ENCODE data around the gene EMC8.
"Not testable (repeated sequence)": the region's sequence is repeated elsewhere in the genome, so short reads cannot be mapped to it uniquely, and the experiment has no call there.

EMC8 gene

GRCh38 chr16:85812811-85813700 lies 13.7 kb upstream of the EMC8 start:
- no peak for DNase-seq (ENCODE audit: low spot score)

GRCh38 chr16:85812031-85812807 lies 12.9 kb upstream of the EMC8 start:
- no peak for DNase-seq (ENCODE audit: low spot score)

GRCh38 chr16:85810742-85811115 lies 11.4 kb upstream of the EMC8 start:
- no peak for DNase-seq (ENCODE audit: low spot score)

- DNase-seq (ENCODE audit: low spot score), result no peak
Observed at GRCh38 chr16:85810097-85810741, 10.9 kb upstream of the EMC8 start.

- DNase-seq (ENCODE audit: low spot score), result no peak
Observed at GRCh38 chr16:85809645-85810044, 10.3 kb upstream of the EMC8 start.

GRCh38 chr16:85808926-85809325 lies 9.6 kb upstream of the EMC8 start:
- no peak for DNase-seq (ENCODE audit: low spot score)

GRCh38 chr16:85808104-85808503 lies 8.8 kb upstream of the EMC8 start:
- not testable (repeated sequence) for DNase-seq (ENCODE audit: low spot score)

GRCh38 chr16:85807340-85807739 lies 8.0 kb upstream of the EMC8 start:
- DNase-seq (ENCODE audit: low spot score), result not testable (repeated sequence)

GRCh38 chr16:85806539-85806938 lies 7.2 kb upstream of the EMC8 start:
- DNase-seq (ENCODE audit: low spot score), result no peak

GRCh38 chr16:85805442-85806045 lies 6.2 kb upstream of the EMC8 start:
- DNase-seq (ENCODE audit: low spot score), result no peak

- no peak for DNase-seq (ENCODE audit: low spot score)
Observed at GRCh38 chr16:85803570-85803969, 4.2 kb upstream of the EMC8 start.

- no peak for DNase-seq (ENCODE audit: low spot score)
Observed at GRCh38 chr16:85800321-85800669, 951 bp upstream of the EMC8 start.

GRCh38 chr16:85798901-85799496 lies 345 bp downstream of the EMC8 start:
- DNase-seq (ENCODE audit: low spot score), result no peak

- DNase-seq (ENCODE audit: low spot score), result no peak
Observed at GRCh38 chr16:85798283-85798776, 1.0 kb downstream of the EMC8 start.

- DNase-seq (ENCODE audit: low spot score), result no peak
Observed at GRCh38 chr16:85796599-85796998, 2.7 kb downstream of the EMC8 start.

GRCh38 chr16:85796152-85796551 lies 3.2 kb downstream of the EMC8 start:
- DNase-seq (ENCODE audit: low spot score), result no peak

- DNase-seq (ENCODE audit: low spot score), result no peak
Observed at GRCh38 chr16:85794696-85795095, 4.6 kb downstream of the EMC8 start.

- no peak for DNase-seq (ENCODE audit: low spot score)
Observed at GRCh38 chr16:85793662-85794298, 5.6 kb downstream of the EMC8 start.

GRCh38 chr16:85789773-85790172 lies 9.6 kb downstream of the EMC8 start:
- DNase-seq (ENCODE audit: low spot score), result no peak

GRCh38 chr16:85788819-85789218 lies 10.5 kb downstream of the EMC8 start:
- no peak for DNase-seq (ENCODE audit: low spot score)

GRCh38 chr16:85785927-85786326 lies 13.4 kb downstream of the EMC8 start:
- DNase-seq (ENCODE audit: low spot score), result no peak
